GM12878 (cell line): ENCODE measurements around the gene PCBD2. TPM values are rescaled to one million over a fixed set of nuclear protein-coding genes. Genes with fewer than 3 reads are reported as not detected.

Source experiments
- ATAC-seq: fragments of 200-7000 bp; cut with Tn5 transposase; 3 replicates; pipeline ENCODE4 v1.9.1; 2020; ENCODE audit warnings: mild to moderate bottlenecking, moderate library complexity
- BruUV-seq: library from RNA; stranded (reverse); fragments of 400-500 nt; replicated peaks from 2 replicates; lab custom pipeline; 2021; lab: Mats Ljungman, UMichigan
- CTCF ChIA-PET: fragments of 300-600 bp; sonication (Branson Sonifier 250); formaldehyde crosslinking; extraction: SDS; loops from one replicate; lab custom pipeline; 2021; ENCODE audit warnings: inconsistent platforms; lab: Yijun Ruan, JAX
- POLR2A ChIA-PET: fragments of 350-600 bp; formaldehyde crosslinking; extraction: SDS; loops from one replicate; lab custom pipeline; 2021; ENCODE audit warnings: inconsistent platforms; lab: Charles Lee
- RAD21 ChIA-PET: fragments of 300-600 bp; sonication (Branson Sonifier 250); formaldehyde crosslinking; loops from one replicate; lab custom pipeline; 2023; ENCODE audit warnings: antibody characterized with exemption; ENCODE audit not compliant: unreplicated experiment; lab: Charles Lee
- SMC1A ChIA-PET: fragments of 300-600 bp; sonication (Branson Sonifier 250); formaldehyde crosslinking; loops from one replicate; lab custom pipeline; 2023; ENCODE audit not compliant: unreplicated experiment, uncharacterized antibody; lab: Charles Lee
- DNase-seq: peaks from one replicate; pipeline ENCODE4 v3.0.0-alpha.2; 2011; ENCODE audit warnings: low read depth, low spot score
- FAIRE-seq: peaks from 3 replicates; lab custom pipeline; 2011; peaks lifted over from hg19 to GRCh38; lab: Jason Lieb, UNC
- H2AFZ ChIP-seq: 2 replicates; pipeline ENCODE4 v1.6.0; 2011; ENCODE audit warnings: low read depth, low read length, control low read depth; ENCODE audit not compliant: control insufficient read depth
- H3K27ac ChIP-seq: 2 replicates; pipeline ENCODE4 v1.5.1; 2011; ENCODE audit warnings: control low read depth; ENCODE audit not compliant: control insufficient read depth, insufficient read depth
- H3K27me3 ChIP-seq, 2 experiments: replicated peaks in 1 of 2; 2 replicates each; pipeline versions ENCODE4 v1.6.0 to v1.6.1; 2011; ENCODE audit warnings: low read length in 1 of 2; ENCODE audit not compliant: control insufficient read depth in 2 of 2, insufficient read depth in 2 of 2
- H3K36me3 ChIP-seq, 2 experiments: 2 replicates each; pipeline ENCODE4 v1.5.1; 2011; ENCODE audit warnings: low read length in 1 of 2; ENCODE audit not compliant: control insufficient read depth in 2 of 2, insufficient read depth in 2 of 2
- H3K4me1 ChIP-seq: 2 replicates; pipeline ENCODE4 v1.6.1; 2011; ENCODE audit warnings: mild to moderate bottlenecking, low read length, moderate library complexity, mixed read lengths; ENCODE audit not compliant: control insufficient read depth, insufficient read depth
- H3K4me2 ChIP-seq: 2 replicates; pipeline ENCODE4 v1.6.0; 2011; ENCODE audit warnings: control low read depth; ENCODE audit not compliant: control insufficient read depth, insufficient read depth
- H3K4me3 ChIP-seq: fragments of 200-600 bp; sonication (generic); 2 replicates; pipeline ENCODE4 v1.5.1; 2016
- H3K79me2 ChIP-seq: 2 replicates; pipeline ENCODE4 v1.6.0; 2011; ENCODE audit warnings: low read length; ENCODE audit not compliant: control insufficient read depth, insufficient read depth
- H3K9ac ChIP-seq: 2 replicates; pipeline ENCODE4 v1.8.0; 2011; ENCODE audit warnings: low read length, control low read depth, mixed read lengths; ENCODE audit not compliant: control insufficient read depth, insufficient read depth
- H3K9me3 ChIP-seq: replicated peaks from 3 replicates; pipeline ENCODE4 v1.5.1; 2011; ENCODE audit warnings: mild to moderate bottlenecking, low read length; ENCODE audit not compliant: control insufficient read depth, insufficient read depth
- H4K20me1 ChIP-seq: 2 replicates; pipeline ENCODE4 v1.6.0; 2011; ENCODE audit not compliant: control insufficient read depth, insufficient read depth
- BCLAF1 ChIP-seq: fragments of 450-650 bp; IDR thresholded peaks from 2 replicates; pipeline ENCODE4 v1.6.1; 2017; ENCODE audit warnings: antibody characterized with exemption, mild to moderate bottlenecking, moderate library complexity
- CBX5 ChIP-seq: sonication (generic); IDR thresholded peaks from 2 replicates; pipeline ENCODE4 v1.6.1; 2016; ENCODE audit warnings: low read depth, moderate library complexity, mild to moderate bottlenecking, inconsistent platforms
- FOXK2 ChIP-seq: fragments of 450-650 bp; IDR thresholded peaks from 2 replicates; pipeline ENCODE4 v1.6.1; 2017; ENCODE audit warnings: mild to moderate bottlenecking, moderate library complexity
- LARP7 ChIP-seq: fragments of 450-650 bp; IDR thresholded peaks from 2 replicates; pipeline ENCODE4 v1.6.1; 2017; ENCODE audit warnings: mild to moderate bottlenecking
- NKRF ChIP-seq: fragments of 450-650 bp; conservative IDR thresholded peaks from 2 replicates; pipeline ENCODE4 v1.6.1; 2017; ENCODE audit warnings: mild to moderate bottlenecking, moderate library complexity
- RELA ChIP-seq: fragments of 450-650 bp; IDR thresholded peaks from 2 replicates; pipeline ENCODE4 v1.8.0; 2014; ENCODE audit warnings: borderline replicate concordance; ENCODE audit not compliant: partially characterized antibody
- RELB ChIP-seq: fragments of 450-650 bp; IDR thresholded peaks from 2 replicates; pipeline ENCODE4 v1.6.1; 2017; ENCODE audit warnings: low read depth, mild to moderate bottlenecking, moderate library complexity
- SMARCA5 ChIP-seq: fragments of 450-650 bp; IDR thresholded peaks from 2 replicates; pipeline ENCODE4 v1.6.1; 2017; ENCODE audit warnings: mild to moderate bottlenecking
- SUZ12 ChIP-seq: fragments of 200-600 bp; sonication (generic); IDR thresholded peaks from one replicate; pipeline ENCODE4 v1.6.1; 2018; ENCODE audit warnings: antibody characterized with exemption, mild to moderate bottlenecking; ENCODE audit not compliant: unreplicated experiment
- ZBED1 ChIP-seq: IDR thresholded peaks from 2 replicates; pipeline ENCODE4 v1.6.1; 2016; ENCODE audit warnings: borderline replicate concordance
- ZNF217 ChIP-seq: fragments of 450-650 bp; IDR thresholded peaks from 2 replicates; pipeline ENCODE4 v1.6.1; 2017; ENCODE audit warnings: antibody characterized with exemption, mild to moderate bottlenecking
- WGBS: methylation state at CpG from one replicate; pipeline ENCODE4 v1.1.6; 2016; ENCODE audit warnings: low lambda C conversion rate; ENCODE audit not compliant: insufficient replicate concordance, insufficient coverage; ENCODE audit errors: missing lambda C conversion rate; 5-methylcytosine and 5-hydroxymethylcytosine counted together
- in situ Hi-C: fragments of 300-500 bp; cut with MboI; formaldehyde crosslinking; loops from 9 replicates; pipeline ENCODE4 v1.14.3; 2018; ENCODE audit warnings: mixed read lengths
- intact Hi-C: fragments of 100-400 bp; cut with micrococcal nuclease; formaldehyde crosslinking; loops from one replicate; pipeline ENCODE4 v1.14.2; 2022; ENCODE audit not compliant: unreplicated experiment
- polyA plus RNA-seq, 11 experiments: library from polyadenylated mRNA; depleted of rRNA in 4 of 11; unstranded in 6 of 11; stranded (reverse) in 5 of 11; fragments of >200 nt; fragmentation: Nextera tagmentation in 4 of 11; fragmentation: Illumina TruSeq in 1 of 11; extraction: Ambion mirVana in 4 of 11; extraction: Trizol in 1 of 11; gene quantifications; 1 replicate in 1 of 11; 2 replicates in 10 of 11; pipeline versions ENCODE4 v1.2.1 to v1.2.3, GENCODE V29; 2011 to 2016; ENCODE audit warnings: inconsistent platforms in 2 of 11, missing spikeins in 2 of 11, low read depth in 1 of 11
- total RNA-seq, 4 experiments: library from RNA; depleted of rRNA in 3 of 4; stranded (reverse); fragments of >200 nt in 3 of 4; fragmentation: Illumina TruSeq in 1 of 4; extraction: Trizol in 1 of 4; gene quantifications; 2 replicates each; pipeline versions ENCODE4 v1.2.1 to v1.2.3, GENCODE V29; 2013 to 2021

The PCBD2 gene
- total and polyA plus RNA-seq, 10 of the 15 experiments (the other 5 are each of a cell fraction or from before 2014, with no cell fraction given), result 5.4 to 13.6 (median 6.7) TPM

GRCh38 chr5:134887593-134888159 lies 17.3 kb upstream of the PCBD2 start:
- POLR2A ChIA-PET, result interaction anchor here (1.0 kb wide), 1 partner anchor 36 kb away, joined by 3 read pairs; no protein-coding TSS in a partner anchor
- RAD21 ChIA-PET, result no interaction called here
- CTCF ChIA-PET, result no interaction called here

More at GRCh38 chr5:134887593-134888159, 17.3 kb upstream of the PCBD2 start:
- Histone ChIP-seq H3K4me1 (peaks cover 7% of the 10 kb centered on the region), H3K4me3 (no peak overlapping the region), H2AFZ (no peak overlapping the region), H3K9me3 (peaks cover 2% of the 10 kb centered on the region), H3K27ac (no peak overlapping the region), H3K27me3 (no peaks in the 10 kb centered on the region), H3K9ac (no peak overlapping the region), H4K20me1 (no peaks in the 10 kb centered on the region), H3K79me2 (peaks cover 6% of the 10 kb centered on the region), H3K36me3 (peaks cover 9 to 13% of the 10 kb centered on the region in 2 experiments; a peak in 3 of 4 replicates), H3K4me2 (no peak overlapping the region)
- ATAC-seq, result no peak
- TF ChIP-seq BCLAF1 (no peak), RELB (no peak), FOXK2 (no peak), NKRF (no peak), SMARCA5 (no peak), LARP7 (no peak), RELA (no peak), SUZ12 (no peak), CBX5 (no peak), ZNF217 (no peak), ZBED1 (no peak)
- intact Hi-C loops (no loop called here), in situ Hi-C loops (no loop called here)
- FAIRE-seq, result no peak
- no peak for DNase-seq
- SMC1A ChIA-PET, result no interaction called here
- BruUV-seq, result TSS peak; percentile 13
- 93% methylated on average over 14 of the region's 14 CpGs for WGBS
